Stomach (tissue), 4 donors: ENCODE measurements around the gene NUP188.

Experiments used
- POLR2A ChIP-seq, 4 donors: fragments of 450-650 bp; IDR thresholded peaks; one replicate each; pipeline ENCODE4 v1.6.1; 2016; ENCODE audit warnings: antibody characterized with exemption in 4 of 4, control low read depth in 2 of 4, mild to moderate bottlenecking in 1 of 4, moderate library complexity in 1 of 4
- TF ChIP-seq, protein P1 (sequence below), 7 experiments: fragments of 450-650 bp in 4 of 7; fragments of 200-600 bp in 3 of 7; sonication (generic) in 3 of 7; IDR thresholded peaks; one replicate each; pipeline ENCODE4 v1.5.1; 2016 to 2019; ENCODE audit warnings: antibody characterized with exemption in 7 of 7, control low read depth in 2 of 7, mild to moderate bottlenecking in 1 of 7

DNA sequence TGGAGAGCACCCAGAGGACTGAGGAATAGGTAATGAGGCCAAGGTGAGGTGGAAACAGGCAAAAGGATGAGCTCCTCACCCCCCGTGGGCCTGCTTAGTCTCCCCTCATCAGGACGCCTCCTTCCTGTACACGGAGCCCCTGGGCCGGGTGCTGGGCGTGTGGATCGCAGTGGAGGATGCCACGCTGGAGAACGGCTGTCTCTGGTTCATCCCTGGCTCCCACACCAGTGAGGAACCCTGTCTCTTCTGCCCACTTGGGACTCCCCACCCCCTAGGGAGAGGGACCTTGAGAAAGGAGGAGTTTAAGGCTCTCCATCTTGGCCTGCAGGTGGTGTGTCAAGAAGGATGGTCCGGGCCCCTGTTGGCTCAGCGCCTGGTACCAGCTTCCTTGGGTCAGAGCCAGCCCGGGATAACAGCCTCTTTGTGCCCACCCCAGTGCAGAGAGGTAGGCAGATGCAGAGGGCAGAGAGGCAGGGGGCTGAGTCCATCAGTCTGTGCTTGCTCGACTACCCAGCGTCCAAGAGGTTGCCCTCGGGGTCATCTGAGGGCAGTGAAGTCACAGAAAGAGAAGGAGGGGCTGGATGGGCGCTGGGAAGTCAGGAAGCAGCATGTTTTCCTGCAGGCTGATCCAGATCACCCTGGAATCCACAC, 7.1 kb upstream of the NUP188 start:
- TF ChIP-seq, protein P1, sequence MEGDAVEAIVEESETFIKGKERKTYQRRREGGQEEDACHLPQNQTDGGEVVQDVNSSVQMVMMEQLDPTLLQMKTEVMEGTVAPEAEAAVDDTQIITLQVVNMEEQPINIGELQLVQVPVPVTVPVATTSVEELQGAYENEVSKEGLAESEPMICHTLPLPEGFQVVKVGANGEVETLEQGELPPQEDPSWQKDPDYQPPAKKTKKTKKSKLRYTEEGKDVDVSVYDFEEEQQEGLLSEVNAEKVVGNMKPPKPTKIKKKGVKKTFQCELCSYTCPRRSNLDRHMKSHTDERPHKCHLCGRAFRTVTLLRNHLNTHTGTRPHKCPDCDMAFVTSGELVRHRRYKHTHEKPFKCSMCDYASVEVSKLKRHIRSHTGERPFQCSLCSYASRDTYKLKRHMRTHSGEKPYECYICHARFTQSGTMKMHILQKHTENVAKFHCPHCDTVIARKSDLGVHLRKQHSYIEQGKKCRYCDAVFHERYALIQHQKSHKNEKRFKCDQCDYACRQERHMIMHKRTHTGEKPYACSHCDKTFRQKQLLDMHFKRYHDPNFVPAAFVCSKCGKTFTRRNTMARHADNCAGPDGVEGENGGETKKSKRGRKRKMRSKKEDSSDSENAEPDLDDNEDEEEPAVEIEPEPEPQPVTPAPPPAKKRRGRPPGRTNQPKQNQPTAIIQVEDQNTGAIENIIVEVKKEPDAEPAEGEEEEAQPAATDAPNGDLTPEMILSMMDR (IDR thresholded peaks at IDR 0.05): no peak
- TF ChIP-seq POLR2A (IDR thresholded peaks at IDR 0.05): no peak
